ENCODE results near the gene DLG3. TPM values are rescaled to one million over a fixed set of nuclear protein-coding genes. Genes with fewer than 3 reads are reported as not detected.

Gene DLG3
- total and polyA plus RNA-seq, 12 donors = 5.7 to 13.1 (median 10.4) TPM

GRCh38 chrX:70405003-70405402 lies 39.6 kb upstream of the DLG3 start:
- Histone ChIP-seq H3K27me3 (peaks cover 0 to 14% (median 0%) of the 10 kb centered on the region in 7 donors), H3K4me3 (no peak overlapping the region), H3K27ac (no peak overlapping the region), H3K4me1 (no peaks in the 10 kb centered on the region), H3K9me3 (no peaks in the 10 kb centered on the region), H3K36me3 (peaks cover 0 to 11% (median 0%) of the 10 kb centered on the region in 9 donors)
- ATAC-seq (no peak), DNase-seq (no peak)
- WGBS, 2 donors = 91 to 100% methylated on average over 1 of the region's 1 CpG
- no peak for TF ChIP-seq CTCF (IDR thresholded peaks at IDR 0.05)
- intact Hi-C loops (cut with DNase I) = no loop called here

GRCh38 chrX:70410921-70411320 lies 33.7 kb upstream of the DLG3 start:
- Histone ChIP-seq H3K4me1 (no peaks in the 10 kb centered on the region), H3K27me3 (no peaks in the 10 kb centered on the region), H3K4me3 (no peak overlapping the region), H3K36me3 (peaks cover 0 to 2% (median 0%) of the 10 kb centered on the region in 9 donors), H3K27ac (no peak overlapping the region), H3K9me3 (no peaks in the 10 kb centered on the region)
- WGBS, 2 donors = 93 to 96% methylated on average over 2 of the region's 2 CpGs
- DNase-seq (no peak), ATAC-seq (no peak)
- intact Hi-C loops (cut with DNase I) = no loop called here
- no peak for TF ChIP-seq CTCF (IDR thresholded peaks at IDR 0.05)

DNA sequence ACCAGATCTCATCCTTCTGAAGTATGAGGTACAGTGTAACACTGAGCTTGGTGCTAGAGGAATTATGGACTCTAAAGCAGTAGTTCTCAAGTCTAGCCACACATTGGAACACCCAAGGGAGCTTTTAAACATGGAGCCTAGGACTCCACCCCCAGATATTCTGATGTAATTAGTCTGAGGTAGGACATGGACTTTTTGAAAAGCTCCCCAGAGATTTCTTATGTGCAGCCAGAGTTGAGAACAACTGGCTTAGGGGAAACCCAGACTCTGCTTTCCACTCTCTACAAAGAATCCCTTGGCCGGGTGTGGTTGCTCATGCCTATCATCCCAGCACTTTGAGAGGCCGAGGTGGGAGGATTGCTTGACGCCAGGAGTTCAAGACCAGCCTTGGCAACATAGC lies 33.2 kb upstream of the DLG3 start:
- no peaks in the 10 kb centered on the region for H3K27me3 ChIP-seq
- 89 to 97% methylated on average over 3 of the region's 3 CpGs for WGBS, 2 donors
- H3K27ac ChIP-seq = no peak overlapping the region
- intact Hi-C loops (cut with DNase I) = no loop called here
- H3K36me3 ChIP-seq = no peaks in the 10 kb centered on the region
- ATAC-seq (no peak), DNase-seq (no peak)
- no peaks in the 10 kb centered on the region for H3K4me1 ChIP-seq
- no peak overlapping the region for H3K4me3 ChIP-seq
- no peaks in the 10 kb centered on the region for H3K9me3 ChIP-seq
- TF ChIP-seq CTCF (IDR thresholded peaks at IDR 0.05) = no peak

GRCh38 chrX:70421618-70422017 lies 23.0 kb upstream of the DLG3 start:
- WGBS, 2 donors = 25 to 41% methylated on average over 2 of the region's 2 CpGs
- Histone ChIP-seq H3K4me3 (no peak overlapping the region), H3K36me3 (no peaks in the 10 kb centered on the region), H3K4me1 (no peaks in the 10 kb centered on the region), H3K27ac (no peak overlapping the region), H3K9me3 (no peaks in the 10 kb centered on the region), H3K27me3 (peaks cover 0 to 40% (median 0%) of the 10 kb centered on the region in 7 donors)
- TF ChIP-seq CTCF (IDR thresholded peaks at IDR 0.05) = no peak
- ATAC-seq = no peak
- DNase-seq = no peak
- intact Hi-C loops (cut with DNase I) = loop anchor here in 1 of 10 donors (10.0 kb wide), 1 partner anchor 227 kb away; no protein-coding TSS in a partner anchor

Data from heart right ventricle (tissue), 16 donors.